Stimulated activated CD4-positive, alpha-beta T cell treated with anti-CD3 and anti-CD28 coated beads, Interleukin-15, amount 100 ng/mL, for 48 hours (primary cell): ENCODE results near the gene SMOC1.

ENCODE experiments used
- DNase-seq, 2 donors: peaks; one replicate each; pipeline ENCODE4 v3.0.0-alpha.2; 2020; ENCODE audit warnings: low read depth in 2 of 2

SMOC1 gene

GRCh38 chr14:69941768-69942742, 62.8 kb downstream of the SMOC1 start:
- DNase-seq: no peak

GRCh38 chr14:69943084-69943780, 64.0 kb downstream of the SMOC1 start:
- no peak for DNase-seq

GRCh38 chr14:69945347-69945746, 66.1 kb downstream of the SMOC1 start:
- DNase-seq: no peak

- DNase-seq: no peak
These were observed 66.7 kb downstream of the SMOC1 start for GRCh38 chr14:69945912-69946311.

GRCh38 chr14:69948351-69948750, 69.1 kb downstream of the SMOC1 start:
- no peak for DNase-seq

- DNase-seq: no peak
These were observed 72.0 kb downstream of the SMOC1 start for GRCh38 chr14:69951263-69951662.

GRCh38 chr14:69951935-69952334, 72.7 kb downstream of the SMOC1 start:
- no peak for DNase-seq

- no peak for DNase-seq
These were observed 74.2 kb downstream of the SMOC1 start for GRCh38 chr14:69953266-69953915.

- no peak for DNase-seq
These were observed 76.9 kb downstream of the SMOC1 start for GRCh38 chr14:69955855-69956845.

GRCh38 chr14:69956970-69957369, 77.8 kb downstream of the SMOC1 start:
- DNase-seq: no peak

GRCh38 chr14:69957986-69958385, 78.8 kb downstream of the SMOC1 start:
- DNase-seq: no peak

GRCh38 chr14:69959136-69959535, 79.9 kb downstream of the SMOC1 start:
- DNase-seq: no peak

GRCh38 chr14:69960296-69960695, 81.1 kb downstream of the SMOC1 start:
- DNase-seq: no peak

GRCh38 chr14:69963966-69964365, 84.8 kb downstream of the SMOC1 start:
- no peak for DNase-seq

- DNase-seq: no peak
These were observed 85.6 kb downstream of the SMOC1 start for GRCh38 chr14:69964841-69965240.

GRCh38 chr14:69968132-69968531, 88.9 kb downstream of the SMOC1 start:
- DNase-seq: no peak

GRCh38 chr14:69968681-69969080, 89.5 kb downstream of the SMOC1 start:
- DNase-seq: no peak

- DNase-seq: no peak
These were observed 93.5 kb downstream of the SMOC1 start for GRCh38 chr14:69972755-69973154.

- DNase-seq: no peak
These were observed 94.6 kb downstream of the SMOC1 start for GRCh38 chr14:69973846-69974245.

- no peak for DNase-seq
These were observed 100.7 kb downstream of the SMOC1 start for GRCh38 chr14:69979882-69980281.
